ENCODE results near the gene LCE1F.
A peak's percentile ranks its signal among the peaks of the same experiment; 100 is the strongest.

The LCE1F gene

DNA sequence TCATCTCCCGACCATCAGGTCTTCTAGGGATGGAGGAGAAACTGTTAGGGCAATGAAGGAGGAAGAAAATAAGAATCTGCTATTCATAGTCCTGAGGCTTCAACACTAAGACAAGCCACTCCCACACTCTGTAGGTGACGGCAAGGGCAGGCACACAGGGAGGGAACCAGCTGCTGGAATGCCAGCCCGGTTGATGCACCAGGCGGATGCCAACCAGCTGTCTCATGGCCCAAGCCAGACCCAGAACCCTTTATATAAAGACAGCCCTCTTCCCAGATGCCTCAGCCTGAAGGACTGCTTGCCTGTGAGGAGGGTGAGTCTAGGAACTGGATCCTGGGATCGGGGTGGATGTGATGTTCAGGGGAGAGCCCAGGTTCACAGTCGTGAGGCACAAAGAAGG, 17.2 kb upstream of the LCE1F start, which contains the start of gene KPRP:
TSS of gene KPRP (plus strand) at position 279 of the 400 bp plus-strand sequence. CDS start 1,564 bp downstream, outside the sequence.
- peak within 1 kb of the TSS; percentile 8; the same call in 1 of the 2 replicates for H3K27ac ChIP-seq
- no peak for TF ChIP-seq CTCF (conservative IDR thresholded peaks at IDR 0.05)

GRCh38 chr1:152758636-152759035, 16.3 kb upstream of the LCE1F start:
- TF ChIP-seq CTCF (conservative IDR thresholded peaks at IDR 0.05), result no peak
- peak overlapping the region; percentile 8; the same call in 1 of the 2 replicates for H3K27ac ChIP-seq

- TF ChIP-seq CTCF (conservative IDR thresholded peaks at IDR 0.05), result no peak
- no peak overlapping the region for H3K27ac ChIP-seq
Observed at GRCh38 chr1:152759453-152760173, 15.3 kb upstream of the LCE1F start.

DNA sequence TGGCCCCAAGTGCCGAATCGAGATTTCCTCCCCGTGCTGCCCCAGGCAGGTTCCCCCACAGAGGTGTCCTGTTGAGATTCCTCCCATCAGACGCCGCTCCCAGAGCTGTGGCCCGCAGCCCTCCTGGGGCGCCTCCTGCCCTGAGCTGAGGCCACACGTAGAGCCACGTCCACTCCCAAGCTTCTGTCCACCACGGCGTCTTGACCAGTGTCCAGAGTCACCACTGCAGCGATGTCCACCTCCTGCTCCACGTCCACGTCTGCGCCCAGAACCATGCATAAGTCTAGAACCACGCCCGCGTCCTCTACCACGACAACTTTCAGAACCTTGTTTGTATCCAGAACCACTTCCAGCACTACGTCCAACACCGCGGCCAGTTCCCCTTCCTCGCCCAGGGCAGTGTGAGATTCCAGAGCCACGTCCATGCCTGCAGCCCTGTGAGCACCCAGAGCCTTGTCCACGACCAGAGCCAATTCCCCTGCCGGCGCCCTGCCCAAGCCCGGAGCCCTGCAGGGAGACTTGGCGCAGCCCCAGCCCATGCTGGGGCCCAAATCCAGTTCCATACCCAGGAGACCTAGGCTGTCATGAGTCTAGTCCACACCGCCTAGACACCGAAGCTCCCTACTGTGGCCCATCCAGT, 14.3 kb upstream of the LCE1F start:
- no peak for TF ChIP-seq CTCF (conservative IDR thresholded peaks at IDR 0.05)
- H3K27ac ChIP-seq, result no peak overlapping the region

GRCh38 chr1:152761609-152762213, 13.2 kb upstream of the LCE1F start:
- TF ChIP-seq CTCF (conservative IDR thresholded peaks at IDR 0.05), result no peak
- no peak overlapping the region for H3K27ac ChIP-seq

GRCh38 chr1:152768847-152769533, 6.0 kb upstream of the LCE1F start:
- no peak overlapping the region for H3K27ac ChIP-seq
- TF ChIP-seq CTCF (conservative IDR thresholded peaks at IDR 0.05), result peak; percentile 10; the same call in 1 of the 2 replicates

DNA sequence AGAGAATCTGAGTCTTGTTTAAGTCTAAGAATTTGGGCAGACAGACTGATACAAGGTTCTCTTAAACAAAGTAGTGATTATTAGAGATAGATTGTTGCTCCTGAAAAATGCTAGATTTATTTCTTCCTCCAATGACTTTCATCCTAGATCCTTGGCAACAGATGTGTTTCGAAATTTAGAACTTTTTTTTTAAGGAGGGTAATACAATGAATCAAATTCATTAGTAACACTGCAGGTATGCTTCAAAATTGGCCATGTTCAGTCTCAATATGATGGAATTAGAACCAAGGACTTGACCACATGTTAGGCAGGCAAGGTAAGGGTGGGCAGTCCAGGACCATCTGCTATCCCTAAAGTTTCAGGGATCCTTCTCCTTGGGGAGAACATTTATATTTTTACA, 4.5 kb upstream of the LCE1F start:
- no peak for TF ChIP-seq CTCF (conservative IDR thresholded peaks at IDR 0.05)
- H3K27ac ChIP-seq, result no peak overlapping the region
